HT-29 (cell line): ENCODE data around the gene PDZD8. TPM values are rescaled to one million over a fixed set of nuclear protein-coding genes. Genes with fewer than 3 reads are reported as not detected.
A peak's percentile ranks its signal among the peaks of the same experiment; 100 is the strongest.
"Not testable (repeated sequence)": the region's sequence is repeated elsewhere in the genome, so short reads cannot be mapped to it uniquely, and the experiment has no call there.

ENCODE experiments used
- DNase-seq: peaks from one replicate; pipeline ENCODE4 v3.0.0-alpha.2; 2015; ENCODE audit warnings: low spot score
- total RNA-seq: library from RNA; depleted of rRNA; stranded (reverse); fragments of >200 nt; shearing (Covaris generic); gene quantifications from 2 replicates; pipeline ENCODE4 v1.2.3, GENCODE V29; 2014

PDZD8 gene
- total RNA-seq, 1 experiment from 2014 or later, result 31.1 TPM

DNA sequence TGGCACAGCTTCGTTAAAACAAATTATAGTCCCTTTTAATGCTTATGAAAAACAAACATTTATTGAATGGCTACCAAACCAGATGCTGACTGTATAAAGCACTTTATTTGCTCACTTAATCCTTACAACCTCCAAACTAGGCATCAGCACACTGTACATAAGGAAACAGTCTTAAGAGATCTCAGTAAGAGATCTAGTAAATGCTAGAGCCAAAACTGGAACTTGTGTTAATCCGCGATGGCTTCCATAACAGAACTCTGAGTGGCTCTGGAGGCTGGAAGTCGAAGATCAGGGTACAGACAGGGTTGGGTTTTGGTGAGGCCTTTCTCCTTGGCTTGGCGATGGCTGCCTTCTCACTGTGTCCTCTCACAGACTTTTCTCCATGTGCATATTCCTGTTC lies 27.0 kb downstream of the PDZD8 start:
- DNase-seq, result no peak

DNA sequence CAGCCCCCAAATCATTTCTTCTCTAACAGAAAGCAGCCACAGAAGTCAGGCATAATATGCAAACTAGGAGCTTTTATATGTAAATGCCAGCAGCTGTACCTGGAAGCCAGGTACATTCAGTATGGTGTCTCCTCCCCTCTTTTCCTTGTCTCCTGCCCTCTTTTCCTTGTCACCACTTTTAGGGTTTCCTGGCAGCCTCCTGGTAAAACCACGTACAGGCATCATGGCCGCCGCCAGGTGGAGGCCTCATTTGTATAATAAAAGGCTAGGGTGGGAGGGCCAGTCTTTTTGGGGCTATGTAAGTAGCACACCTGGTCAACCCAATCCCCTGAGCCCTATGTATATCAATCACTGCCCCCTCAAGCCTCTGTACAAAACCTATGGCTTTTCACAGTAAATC lies 28.7 kb downstream of the PDZD8 start:
- DNase-seq, result no peak

DNA sequence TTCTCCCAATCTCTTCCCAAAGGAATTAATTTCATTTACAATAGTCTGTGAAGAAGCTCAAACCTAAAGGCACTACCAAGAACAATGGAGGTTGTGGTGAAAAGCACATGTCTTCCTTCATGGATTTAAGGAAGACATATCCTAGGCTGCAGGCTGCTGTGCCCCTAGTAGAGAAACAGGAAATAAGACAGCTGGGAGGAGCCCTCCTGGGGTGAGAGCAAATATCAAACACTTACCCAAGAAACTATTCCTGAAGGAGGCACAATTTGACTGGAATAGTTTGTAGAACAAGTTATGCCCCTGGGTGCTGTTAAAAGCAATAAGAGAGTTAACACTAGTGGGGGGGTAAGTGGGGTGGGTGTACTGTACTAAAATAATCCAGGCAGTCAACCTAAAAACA lies 30.1 kb downstream of the PDZD8 start:
- peak; percentile 21 for DNase-seq

DNA sequence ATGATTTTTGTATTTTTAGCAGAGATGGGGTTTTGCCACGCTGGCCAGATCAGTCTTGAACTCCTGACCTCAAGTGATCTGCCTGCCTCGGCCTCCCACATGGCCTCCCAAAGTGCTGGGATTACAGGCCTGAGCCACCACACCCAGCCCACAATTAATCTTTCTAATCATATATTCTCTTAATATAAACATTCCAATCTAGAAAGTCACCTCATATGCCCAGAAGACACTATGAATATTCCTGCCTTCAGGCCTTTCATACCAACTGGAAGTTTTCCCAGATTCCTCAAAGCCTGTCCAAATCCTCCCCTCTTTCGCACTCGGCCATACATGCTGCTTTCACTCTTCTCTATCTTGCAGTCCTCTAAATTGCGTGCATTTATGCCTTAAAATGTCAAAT lies 32.6 kb downstream of the PDZD8 start:
- no peak for DNase-seq

DNA sequence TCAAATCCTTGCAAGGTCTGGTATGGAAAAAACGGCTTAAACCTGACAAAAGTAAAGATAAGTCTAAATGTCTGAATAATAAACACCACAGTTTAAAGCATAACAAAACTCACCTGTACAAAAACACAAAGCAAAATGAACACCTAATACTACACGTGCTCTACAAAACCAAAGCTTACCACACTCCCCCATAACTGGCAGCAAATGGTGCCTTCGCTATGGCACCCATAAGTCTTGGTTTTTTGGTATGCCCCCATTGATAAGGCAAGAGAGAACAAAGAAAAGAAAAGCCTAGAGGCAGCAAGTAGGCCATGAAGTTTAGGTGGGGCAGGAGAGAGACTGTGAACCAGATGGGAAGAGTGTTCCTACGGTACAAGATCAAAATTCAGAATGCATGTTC lies 34.2 kb downstream of the PDZD8 start:
- DNase-seq, result no peak

DNA sequence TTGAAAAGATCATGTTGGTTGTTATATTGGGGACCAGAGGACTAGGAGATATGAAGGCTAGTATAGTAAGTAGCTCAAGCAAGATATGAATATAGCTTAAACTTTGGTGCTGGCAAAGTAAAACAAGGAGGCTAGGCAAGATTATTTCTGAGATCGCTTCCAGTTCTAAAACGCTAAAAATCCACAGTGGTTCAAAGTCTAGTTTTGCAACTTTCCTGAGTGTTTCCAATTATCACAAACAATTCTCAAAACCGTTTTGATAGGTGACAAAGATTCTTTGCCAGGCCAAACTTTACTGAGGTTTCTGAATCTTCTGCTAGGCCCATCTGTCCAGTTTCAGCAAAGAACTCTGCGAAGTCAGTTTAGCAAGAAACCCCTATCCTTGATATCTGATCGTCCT lies 35.3 kb downstream of the PDZD8 start:
- DNase-seq, result no peak

DNA sequence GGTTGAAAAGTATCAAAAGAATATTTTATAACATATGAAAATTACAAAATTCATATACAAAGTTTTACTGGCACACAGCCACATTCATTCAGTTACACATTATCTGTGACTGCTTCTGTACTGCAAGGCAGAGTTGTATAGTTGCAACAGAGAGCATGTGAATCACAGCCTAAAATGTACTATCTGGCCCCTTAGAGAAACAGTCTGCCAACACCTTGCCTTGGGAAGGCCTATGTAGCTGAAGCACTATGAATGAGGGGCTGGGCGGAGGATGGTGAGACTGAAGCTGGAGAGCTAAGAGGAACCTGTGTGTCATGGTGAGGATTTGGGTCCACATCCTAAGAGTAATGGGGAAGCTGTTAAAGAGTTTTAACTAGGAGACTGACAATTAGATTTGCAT lies 35.7 kb downstream of the PDZD8 start:
- no peak for DNase-seq

DNA sequence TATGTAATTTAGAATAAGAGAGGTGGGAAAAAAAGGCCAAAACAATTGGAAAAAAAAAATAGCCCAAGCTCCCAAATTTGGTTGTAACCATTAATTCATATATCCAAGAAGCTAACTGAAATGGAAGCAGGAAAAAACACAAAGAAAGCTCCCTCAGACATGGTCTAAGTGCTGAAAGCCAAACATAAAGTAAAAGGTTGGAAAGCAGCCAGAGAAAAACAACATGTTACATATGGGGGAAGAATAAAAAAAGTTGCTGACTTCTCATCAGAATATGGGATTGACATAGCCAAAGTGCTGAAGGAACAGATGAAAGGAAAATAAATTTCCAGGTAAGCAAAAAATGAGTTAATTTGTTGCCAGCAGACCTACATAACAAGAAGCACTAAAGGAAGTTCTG lies 40.3 kb downstream of the PDZD8 start:
- no peak for DNase-seq

DNA sequence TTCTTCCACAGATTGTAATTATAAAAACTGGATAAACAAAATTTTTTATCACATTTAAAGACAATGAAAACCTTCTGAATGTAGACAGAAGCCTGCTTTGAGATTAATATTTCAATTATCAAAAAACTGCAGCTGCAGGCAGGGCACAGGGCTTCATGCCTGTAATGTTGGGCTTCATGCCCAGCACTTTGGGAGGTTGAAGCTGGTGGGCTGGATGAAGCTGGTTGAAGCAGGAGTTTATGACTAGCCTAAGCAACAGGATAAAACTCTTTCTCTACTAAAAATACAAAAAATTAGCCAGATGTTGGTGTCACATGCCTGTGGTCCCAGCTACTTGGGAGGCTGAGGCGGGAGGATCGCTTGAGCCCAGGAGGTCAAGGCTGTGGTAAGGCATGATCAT lies 41.2 kb downstream of the PDZD8 start:
- no peak for DNase-seq

DNA sequence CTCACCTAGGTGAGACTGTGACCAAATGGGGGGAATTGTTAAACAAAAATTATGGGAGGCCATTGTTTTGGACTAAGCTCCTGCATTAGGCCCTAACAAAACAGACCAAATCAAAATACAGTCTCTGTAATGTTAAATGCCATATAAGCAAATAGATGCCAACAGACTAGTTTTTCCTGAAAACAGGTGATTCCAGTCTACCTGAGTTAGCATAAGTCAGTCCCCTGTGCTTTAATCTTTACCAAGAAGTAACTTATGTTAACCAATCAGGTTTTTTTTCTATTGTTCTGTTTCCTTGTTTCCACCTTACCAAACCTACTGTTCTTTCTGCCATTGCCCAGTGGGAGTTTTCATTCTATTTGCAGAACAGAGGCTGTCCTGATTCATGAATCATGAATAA lies 48.0 kb downstream of the PDZD8 start:
- DNase-seq, result no peak

DNA sequence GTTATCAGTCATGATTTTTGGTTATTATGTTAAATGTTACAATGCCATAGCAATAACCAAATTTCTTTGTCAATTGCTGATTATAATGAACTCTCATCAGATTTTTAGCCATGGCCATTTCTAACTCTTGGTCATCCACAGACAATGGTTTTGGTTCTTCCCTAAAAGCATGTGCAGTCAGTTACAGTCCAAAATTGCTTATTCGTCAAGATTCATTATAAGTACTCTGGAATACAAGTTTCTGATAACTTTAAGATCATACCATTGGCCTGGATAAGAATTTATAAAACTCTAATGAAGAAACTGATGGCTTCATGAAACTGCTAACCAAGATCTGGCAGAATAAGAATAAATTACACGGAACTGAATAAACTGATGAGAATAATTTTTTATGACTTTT lies 50.9 kb downstream of the PDZD8 start:
- no peak for DNase-seq

DNA sequence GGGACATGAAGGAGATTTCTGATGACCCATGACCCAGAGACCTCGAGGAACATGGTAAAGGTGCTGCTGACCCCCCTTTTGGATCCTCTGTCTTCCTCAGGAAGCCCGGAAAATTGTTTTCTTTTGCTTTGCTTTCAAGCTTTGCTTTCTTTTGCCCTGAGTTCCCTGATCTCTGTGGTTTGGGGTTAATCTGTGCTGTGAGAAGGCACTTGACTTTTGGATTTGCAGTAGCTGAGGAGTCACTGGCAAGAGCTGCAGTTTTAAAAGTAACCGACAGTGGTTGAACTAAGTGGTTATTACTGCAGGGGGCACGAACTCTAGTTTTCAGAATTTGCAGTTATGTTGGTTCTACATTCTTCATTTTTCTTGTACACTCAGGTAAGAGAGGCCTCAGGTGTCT lies 53.0 kb downstream of the PDZD8 start:
- no peak for DNase-seq

DNA sequence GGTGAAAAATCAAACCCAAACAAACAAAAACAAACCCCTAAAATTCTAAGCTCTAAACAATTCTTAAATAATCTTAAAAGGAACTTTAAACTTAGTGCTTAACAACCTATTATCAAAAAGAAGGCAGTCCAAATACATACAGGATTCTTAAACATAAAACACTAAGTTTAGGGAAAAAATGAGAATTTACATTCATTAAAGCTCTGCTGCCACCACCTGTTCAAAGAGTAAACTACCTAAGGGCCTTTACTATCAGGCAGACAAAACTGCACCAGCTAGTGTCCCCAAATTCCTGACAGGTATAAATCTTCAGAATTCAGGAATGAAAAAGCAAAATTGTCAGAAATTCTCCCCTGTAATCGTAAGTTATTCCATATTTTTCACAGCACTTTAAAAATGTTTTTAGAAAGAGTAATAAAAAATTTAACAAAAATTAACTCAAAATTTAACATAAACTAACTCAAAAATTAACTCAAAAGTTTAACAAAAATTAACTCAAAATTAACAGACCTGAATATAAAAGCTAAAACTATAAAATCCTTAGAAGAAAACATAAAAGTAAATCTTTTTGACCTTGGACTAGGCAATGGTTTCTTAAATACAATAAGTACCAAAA lies 55.1 kb downstream of the PDZD8 start:
- DNase-seq, result peak; percentile 51

DNA sequence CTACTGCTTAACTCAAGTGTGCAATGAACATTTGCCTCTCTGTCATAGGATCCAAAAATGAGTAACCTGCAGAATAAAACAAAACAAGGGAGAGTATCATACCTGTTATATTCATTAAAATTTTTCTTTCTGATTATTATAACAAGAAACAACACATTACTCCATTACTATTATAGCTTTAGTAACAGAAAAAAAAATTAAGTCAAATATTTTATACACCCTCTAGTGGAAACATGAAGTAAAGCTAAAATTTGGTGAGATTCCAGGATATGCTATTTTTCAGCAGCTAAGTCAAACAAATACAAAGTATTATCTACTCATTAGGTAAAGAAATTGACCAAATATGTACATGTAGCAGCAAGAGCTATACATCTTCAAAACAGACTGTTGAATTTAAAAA lies 56.3 kb downstream of the PDZD8 start:
- no peak for DNase-seq

DNA sequence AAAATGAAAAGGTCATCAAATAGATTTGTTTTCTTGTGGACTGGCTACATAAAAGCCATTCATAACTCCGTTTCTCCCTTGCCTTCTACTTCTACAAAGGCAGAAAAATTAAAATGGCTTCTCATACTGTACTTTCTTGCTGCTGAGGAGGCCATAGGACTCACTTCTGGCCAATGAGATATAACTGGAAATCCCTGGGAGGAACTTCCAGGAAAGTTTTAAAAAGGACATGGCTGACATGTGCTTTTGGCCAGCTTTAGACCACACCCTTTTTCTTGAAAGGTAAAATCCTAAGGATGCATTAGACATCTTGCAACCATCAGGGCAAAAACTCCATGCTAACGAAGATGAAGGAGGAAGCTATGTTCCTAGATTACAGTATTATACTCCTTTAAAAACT lies 58.5 kb downstream of the PDZD8 start:
- DNase-seq, result no peak

DNA sequence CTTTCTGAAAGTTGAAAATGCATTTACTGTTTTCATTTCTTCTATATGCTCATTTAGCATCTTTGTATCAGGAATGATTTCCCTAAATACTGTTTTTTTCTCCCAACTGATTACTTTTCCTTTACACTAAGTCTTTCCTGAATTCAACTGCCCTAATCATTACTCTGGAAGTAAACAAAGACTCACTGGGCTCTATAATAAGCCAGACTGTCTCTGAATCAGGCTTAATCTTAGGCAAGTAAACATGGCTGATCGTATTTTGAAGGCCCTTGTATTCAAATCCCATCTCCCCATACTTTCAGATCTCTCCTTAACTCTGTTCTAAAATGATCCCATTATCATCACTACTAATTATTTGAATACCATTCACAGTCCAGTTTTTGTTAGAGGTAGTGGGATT lies 61.6 kb downstream of the PDZD8 start:
- DNase-seq, result no peak

DNA sequence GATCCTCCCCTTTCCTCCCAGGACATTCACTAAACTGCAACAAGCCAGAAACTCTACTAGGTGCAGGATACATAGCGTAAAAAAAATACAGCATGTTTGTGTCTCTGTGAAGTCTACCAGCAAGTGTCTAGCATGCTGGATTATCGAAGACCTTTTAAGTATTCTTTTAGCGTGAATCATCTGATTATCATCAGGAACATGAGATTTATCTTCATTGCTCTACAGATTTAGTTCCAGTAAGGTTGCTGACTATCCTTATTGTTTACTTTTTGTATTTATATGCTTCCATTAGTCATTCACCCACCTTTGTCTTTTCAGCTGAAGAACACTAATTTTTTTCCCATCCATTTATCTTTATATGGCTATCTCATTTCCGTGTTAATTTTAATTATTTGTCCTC lies 62.8 kb downstream of the PDZD8 start:
- DNase-seq, result peak; percentile 39

DNA sequence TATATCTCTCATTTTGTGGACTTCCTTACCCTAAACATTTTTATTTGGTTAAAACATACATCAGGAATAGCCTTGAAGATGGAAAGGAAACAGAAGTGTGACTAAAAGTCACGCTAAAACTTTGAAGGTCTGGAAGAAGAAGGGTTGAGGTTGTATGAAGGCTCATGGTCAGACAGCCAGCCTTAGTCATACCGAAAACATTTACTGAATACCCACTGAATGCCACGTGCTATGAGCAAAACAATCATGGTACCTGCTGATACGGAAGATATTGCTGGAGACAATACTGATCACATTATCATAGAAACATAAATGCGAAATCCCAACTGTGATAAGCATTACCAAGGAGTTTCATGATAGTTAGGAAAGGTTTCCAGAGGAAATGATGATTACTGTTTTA lies 64.0 kb downstream of the PDZD8 start:
- DNase-seq, result no peak

DNA sequence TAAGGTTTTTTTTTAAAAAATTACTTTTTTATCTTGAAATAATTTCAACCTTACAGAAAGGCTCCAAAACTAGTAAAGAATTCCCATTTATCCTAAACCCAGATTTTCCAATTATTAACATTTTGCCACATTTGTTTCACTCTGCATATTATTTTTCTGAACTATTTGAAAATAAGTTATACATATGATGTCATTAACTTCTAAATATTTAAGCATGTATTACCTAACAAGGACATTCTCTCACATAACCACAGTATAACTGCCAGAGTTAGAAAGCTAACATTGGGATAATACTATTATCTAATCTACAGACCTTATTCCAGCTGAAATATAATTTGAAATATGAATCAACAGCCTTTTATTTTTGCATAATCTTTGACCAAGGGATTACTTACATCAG lies 68.6 kb downstream of the PDZD8 start:
- no peak for DNase-seq

DNA sequence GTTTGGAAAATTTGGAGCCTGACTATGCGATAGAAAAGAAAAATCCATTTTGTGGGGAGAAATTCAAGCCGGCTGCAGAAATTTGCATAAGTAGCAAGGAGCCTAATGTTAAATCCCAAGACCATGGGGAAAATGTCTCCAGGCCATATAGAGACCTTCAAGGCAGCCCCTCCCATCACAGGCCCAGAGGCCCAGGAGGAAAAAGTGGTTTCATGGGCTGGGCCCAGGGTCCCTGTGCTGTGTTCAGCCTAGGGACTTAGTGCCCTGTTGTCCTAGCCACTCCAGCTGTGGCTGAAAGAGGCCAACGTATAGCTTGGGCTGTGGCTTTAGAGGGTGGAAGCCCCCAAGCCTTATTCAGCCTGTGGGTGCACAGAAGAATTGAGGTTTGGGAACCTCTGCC lies 71.8 kb downstream of the PDZD8 start:
- not testable (repeated sequence) for DNase-seq

DNA sequence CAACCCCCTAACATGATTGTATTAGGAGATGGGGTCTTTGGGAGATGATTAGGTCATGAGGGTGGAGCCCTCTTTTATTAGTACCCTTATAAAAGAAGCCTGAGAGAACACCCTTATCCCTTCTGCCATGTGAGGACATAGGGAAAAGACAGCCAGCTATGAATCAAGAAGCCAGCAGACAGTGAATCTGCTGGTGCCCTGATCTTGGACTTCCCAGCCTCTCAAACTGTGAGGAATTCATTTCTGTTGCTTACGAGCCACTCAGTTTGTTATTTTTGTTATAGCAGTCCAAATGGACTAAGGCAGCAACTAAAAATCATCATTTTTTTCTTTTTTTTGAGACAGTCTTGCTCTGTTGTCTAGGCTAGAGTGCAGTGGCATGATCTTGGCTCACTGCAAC lies 74.6 kb downstream of the PDZD8 start:
- DNase-seq, result no peak

DNA sequence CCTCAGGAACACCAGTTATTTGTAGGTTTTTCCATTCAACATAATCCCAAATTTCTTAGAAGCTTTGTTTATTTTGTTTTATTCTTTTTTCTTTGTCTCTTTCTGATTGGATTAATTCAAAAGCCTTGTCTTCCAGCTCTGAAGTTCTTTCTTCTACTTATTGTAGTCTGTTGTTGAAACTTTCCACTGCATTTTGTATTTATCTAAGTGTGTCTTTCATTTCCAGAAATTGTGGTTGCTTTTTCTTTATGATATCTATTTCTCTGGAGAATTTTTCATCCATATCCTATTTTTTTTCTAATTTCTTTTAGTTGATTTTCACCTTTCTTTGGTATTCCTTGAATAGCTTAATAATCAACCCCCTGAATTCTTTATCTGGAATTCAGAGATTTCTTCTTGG lies 75.8 kb downstream of the PDZD8 start:
- no peak for DNase-seq

DNA sequence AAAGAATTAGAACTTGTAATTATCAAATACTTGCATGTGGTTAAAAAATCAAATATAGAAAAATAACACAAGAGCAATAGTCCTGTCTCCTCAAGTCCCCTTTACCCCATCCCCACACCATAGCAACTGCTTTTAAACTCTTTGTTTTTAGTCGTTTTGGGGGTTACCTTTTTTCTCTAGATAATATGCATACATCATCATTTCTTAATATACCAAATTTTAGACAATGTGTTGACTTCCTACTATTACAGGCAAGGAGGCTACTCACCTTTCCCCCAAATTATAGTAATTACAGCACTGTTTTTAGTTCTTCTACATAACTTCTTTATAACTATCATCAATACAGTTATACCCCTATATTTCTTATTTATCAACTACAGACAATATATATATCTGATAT lies 77.0 kb downstream of the PDZD8 start:
- DNase-seq, result no peak

DNA sequence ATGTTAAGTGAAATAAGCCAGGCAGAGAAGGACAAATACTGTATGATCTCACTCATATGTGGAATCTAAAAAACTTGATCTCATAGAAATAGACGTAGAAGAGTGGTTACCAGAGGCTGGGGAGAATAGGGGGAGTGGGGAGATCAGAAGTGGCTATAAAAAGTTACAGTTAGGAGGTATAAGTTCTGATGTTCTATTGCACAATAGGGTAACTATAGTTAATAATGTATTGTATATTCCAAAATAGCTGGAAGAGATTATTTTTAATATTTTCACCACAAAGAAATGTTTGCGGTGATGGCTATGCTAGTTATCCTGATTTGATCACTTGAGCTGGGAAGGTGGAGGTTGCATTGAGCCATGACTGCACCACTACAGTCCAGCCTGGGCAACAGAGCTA lies 80.5 kb downstream of the PDZD8 start:
- no peak for DNase-seq
